NCI-H748 treated with DMSO at 0.1 percent for 48 hours (cell line): ENCODE measurements around the gene MTREX.

Experiments
- DNase-seq: peaks from one replicate; lab custom pipeline; 2025; lab: John Stamatoyannopoulos, UW

MTREX gene

GRCh38 chr5:55472642-55473041 lies 164.9 kb downstream of the MTREX start:
- DNase-seq, result no peak
